ENCODE measurements around the gene CLDN8.

The CLDN8 gene

DNA sequence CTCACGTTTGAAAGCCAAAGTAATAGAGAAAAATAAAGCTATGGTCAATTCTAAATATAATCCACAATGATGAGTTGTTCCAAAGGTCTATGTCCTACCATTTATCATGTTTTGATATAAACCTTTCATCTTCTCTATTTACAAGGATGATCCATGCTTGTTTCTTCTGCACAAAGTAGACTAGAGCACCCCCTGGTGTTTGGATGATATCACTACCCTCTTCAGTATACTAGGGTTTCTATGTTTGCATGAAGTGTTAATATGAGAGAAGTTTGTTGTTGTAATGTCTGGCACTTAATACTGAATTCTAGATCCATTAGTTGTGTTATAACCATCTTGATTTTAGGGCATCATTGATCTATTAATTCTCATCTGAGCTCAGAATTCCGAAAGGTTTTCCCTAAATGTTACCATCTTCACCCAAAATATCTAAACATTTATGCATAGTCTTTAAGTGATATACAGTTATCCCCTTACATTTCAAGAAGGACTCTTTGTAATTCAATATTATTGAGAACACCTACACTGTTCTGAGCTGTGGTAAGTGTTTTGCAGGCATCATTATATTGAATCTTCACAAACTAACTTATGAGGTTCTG is 21.1 kb downstream of the CLDN8 start:
- no peak for DNase-seq

DNA sequence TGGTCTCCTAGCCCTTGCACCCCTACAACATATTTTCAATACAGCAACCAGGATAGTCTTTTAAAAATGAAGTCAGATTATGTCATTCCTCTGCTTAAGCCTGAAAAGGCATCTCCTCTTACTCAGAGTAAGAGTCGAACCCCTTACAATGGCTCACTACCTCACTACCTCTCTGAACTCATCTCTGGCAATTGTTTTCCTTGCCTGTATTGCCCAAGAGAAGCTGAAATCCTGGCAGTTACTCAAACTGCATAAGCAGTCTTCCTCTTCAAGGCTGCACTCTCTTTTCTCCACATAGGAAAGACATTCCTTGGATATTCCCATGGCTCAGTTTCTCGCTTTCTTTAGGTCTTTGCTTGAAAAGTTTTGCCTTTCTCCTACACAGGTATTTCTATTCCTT is 22.7 kb downstream of the CLDN8 start:
- DNase-seq = no peak

DNA sequence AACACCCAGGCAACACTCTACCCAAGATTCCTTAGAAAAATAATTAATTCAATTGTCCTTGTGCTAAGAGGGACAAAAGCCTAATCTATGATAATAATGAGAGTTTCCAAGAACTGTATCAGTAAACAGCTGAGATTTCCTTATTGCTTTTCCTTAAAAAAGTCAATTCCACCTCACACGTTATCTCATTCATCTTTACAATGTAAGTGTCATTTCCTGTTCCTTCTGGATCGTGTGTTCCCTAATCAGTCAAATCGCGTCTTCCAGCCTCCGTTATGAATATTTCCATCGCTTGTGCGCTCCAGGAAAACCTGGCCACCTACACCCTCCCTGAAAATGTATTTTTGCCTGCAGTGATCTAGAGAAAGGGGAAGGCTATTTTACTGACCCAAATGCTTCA is 25.3 kb downstream of the CLDN8 start:
- DNase-seq = no peak

DNA sequence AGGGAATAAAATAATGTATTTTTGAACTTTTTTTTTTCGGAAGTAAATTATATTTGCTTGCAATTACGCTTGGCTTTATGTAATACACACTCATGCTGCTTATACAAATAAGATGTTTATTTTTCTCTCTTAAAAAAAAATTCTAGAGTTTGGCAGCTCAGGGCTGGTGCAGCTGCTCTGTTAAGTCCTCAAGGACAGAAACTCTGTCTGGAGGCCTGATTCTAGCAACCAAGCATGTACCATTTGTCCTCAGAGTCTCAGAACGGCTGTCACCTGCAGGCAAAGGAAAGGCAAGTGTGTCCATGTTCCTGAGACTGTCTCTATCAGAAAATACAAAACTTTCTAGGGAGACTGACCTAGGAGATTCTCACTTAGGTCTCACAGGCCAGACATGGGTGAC is 26.1 kb downstream of the CLDN8 start:
- no peak for DNase-seq

DNA sequence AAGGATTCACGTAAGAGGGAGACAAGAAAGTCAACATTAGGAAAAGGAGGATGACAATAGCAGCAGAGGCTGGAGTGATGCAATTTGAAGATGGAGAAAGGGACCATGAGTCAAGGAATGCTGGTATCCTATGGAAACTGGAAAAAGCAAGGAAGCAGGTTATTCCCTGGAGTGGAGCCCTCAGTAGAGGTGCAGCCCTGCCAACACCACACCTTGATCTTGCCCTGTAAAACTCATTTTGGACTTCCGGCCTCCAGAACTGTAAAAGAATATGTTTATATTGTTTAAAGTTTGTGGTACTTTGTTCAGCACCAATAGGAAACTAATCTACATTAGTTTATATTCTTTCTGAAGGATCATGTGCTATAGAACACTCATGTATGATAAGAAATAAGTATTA is 29.7 kb downstream of the CLDN8 start:
- no peak for DNase-seq

DNA sequence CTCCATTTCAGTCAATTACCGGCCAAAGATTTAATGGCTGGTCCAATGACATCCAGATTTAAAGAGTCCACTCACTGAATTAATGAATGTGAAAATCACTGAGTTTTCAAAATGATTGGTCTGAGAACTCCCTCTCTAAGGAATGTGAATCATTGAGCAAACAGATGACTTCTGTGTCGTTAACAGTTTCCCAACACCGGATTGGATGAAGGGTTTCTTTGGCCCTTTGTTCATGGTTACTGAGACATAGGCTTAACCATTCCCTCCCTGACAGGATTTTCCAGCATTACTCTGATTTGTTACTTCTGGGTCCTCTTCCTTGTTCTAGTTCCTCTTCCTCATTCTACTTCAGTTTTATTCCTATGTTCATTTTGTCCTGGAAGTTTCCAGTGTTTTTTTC is 47.8 kb downstream of the CLDN8 start:
- no peak for DNase-seq

GRCh38 chr21:30166705-30167104 is 49.2 kb downstream of the CLDN8 start, which contains the start of gene CLDN17:
Gene CLDN17, minus strand, starts transcription at chr21:30166805. Its CDS starts 188 bp downstream, at chr21:30166617.
- no peak for DNase-seq

GRCh38 chr21:30166171-30166570 is 49.7 kb downstream of the CLDN8 start:
- DNase-seq = no peak

GRCh38 chr21:30164796-30165195 is 51.1 kb downstream of the CLDN8 start:
- DNase-seq = no peak

All from CD4-positive, alpha-beta T cell treated with Interleukin-4 for 1 hour (primary cell).